OCI-LY7 (cell line): ENCODE results near the gene NKX2-1. TPM values are rescaled to one million over a fixed set of nuclear protein-coding genes. Genes with fewer than 3 reads are reported as not detected.

ENCODE experiments used
- BruUV-seq: library from RNA; stranded (reverse); fragments of 400-500 nt; replicated peaks from 2 replicates; lab custom pipeline; 2021; lab: Mats Ljungman, UMichigan
- CTCF ChIA-PET: fragments of 300-600 bp; sonication (Branson Sonifier 250); formaldehyde crosslinking; loops from one replicate; lab custom pipeline; 2022; ENCODE audit warnings: antibody characterized with exemption; ENCODE audit not compliant: unreplicated experiment; lab: Charles Lee
- POLR2A ChIA-PET: fragments of 300-600 bp; sonication (Branson Sonifier 250); formaldehyde crosslinking; loops from one replicate; lab custom pipeline; 2022; ENCODE audit warnings: antibody characterized with exemption; lab: Charles Lee
- DNase-seq: peaks from one replicate; pipeline ENCODE4 v3.0.0-alpha.2; 2015; ENCODE audit warnings: low spot score
- H2AFZ ChIP-seq: fragments of 200-600 bp; sonication (generic), shearing (Covaris generic); 2 replicates; pipeline ENCODE4 v1.6.1; 2014; ENCODE audit warnings: mild to moderate bottlenecking, antibody characterized with exemption, low read length, moderate library complexity
- H3K27ac ChIP-seq: fragments of 200-600 bp; sonication (generic); 2 replicates; pipeline ENCODE4 v1.5.1; 2014; ENCODE audit warnings: mixed run types, low read depth, mild to moderate bottlenecking, moderate library complexity, low read length, inconsistent platforms; ENCODE audit not compliant: poor library complexity, severe bottlenecking
- H3K36me3 ChIP-seq: fragments of 200-600 bp; sonication (generic); 2 replicates; pipeline ENCODE4 v1.6.1; 2014; ENCODE audit warnings: mild to moderate bottlenecking, antibody characterized with exemption, low read length, moderate library complexity, mixed read lengths; ENCODE audit not compliant: insufficient read depth
- H3K4me1 ChIP-seq: fragments of 200-600 bp; sonication (generic); 2 replicates; pipeline ENCODE4 v1.5.1; 2014; ENCODE audit warnings: mild to moderate bottlenecking, low read length; ENCODE audit not compliant: insufficient read depth, poor library complexity, severe bottlenecking
- H3K4me2 ChIP-seq: fragments of 200-600 bp; sonication (generic); 2 replicates; pipeline ENCODE4 v1.6.1; 2014; ENCODE audit warnings: mild to moderate bottlenecking, low read length
- H3K4me3 ChIP-seq: fragments of 200-600 bp; sonication (generic); 2 replicates; pipeline ENCODE4 v1.5.1; 2014; ENCODE audit warnings: mild to moderate bottlenecking, low read depth, low read length; ENCODE audit not compliant: poor library complexity, severe bottlenecking
- H3K79me2 ChIP-seq: fragments of 200-600 bp; sonication (generic); 2 replicates; pipeline ENCODE4 v1.6.1; 2016; ENCODE audit warnings: low read depth, mild to moderate bottlenecking, low read length, moderate library complexity, mixed read lengths; ENCODE audit not compliant: insufficient read depth
- H3K9me2 ChIP-seq: fragments of 200-600 bp; sonication (generic); 2 replicates; pipeline ENCODE4 v1.6.1; 2016; ENCODE audit warnings: mild to moderate bottlenecking, low read length, mixed read lengths; ENCODE audit not compliant: insufficient read depth
- H3K9me3 ChIP-seq: fragments of 200-600 bp; sonication (generic); 2 replicates; pipeline ENCODE4 v1.6.1; 2014; ENCODE audit warnings: mild to moderate bottlenecking, mixed run types, low read length, mixed read lengths
- H4K20me1 ChIP-seq: fragments of 200-600 bp; sonication (generic); 2 replicates; pipeline ENCODE4 v1.6.1; 2014; ENCODE audit warnings: mild to moderate bottlenecking, antibody characterized with exemption, low read length, moderate library complexity, mixed read lengths; ENCODE audit not compliant: insufficient read depth
- EZH2phosphoT487 ChIP-seq: fragments of 200-600 bp; sonication (generic); IDR thresholded peaks from 2 replicates; pipeline ENCODE4 v1.6.1; 2018; ENCODE audit warnings: low read depth, borderline replicate concordance, mild to moderate bottlenecking, mixed run types, antibody characterized with exemption, low read length, moderate library complexity, mixed read lengths
- intact Hi-C: fragments of 100-400 bp; cut with micrococcal nuclease; formaldehyde crosslinking; loops from one replicate; pipeline ENCODE4 v1.10.0; 2022; ENCODE audit not compliant: unreplicated experiment
- total RNA-seq, 2 experiments: library from RNA; depleted of rRNA in 1 of 2; stranded (reverse); fragments of >200 nt in 1 of 2; shearing (Covaris generic) in 1 of 2; gene quantifications; 2 replicates each; pipeline ENCODE4 v1.2.3, GENCODE V29; 2014 to 2022
- TF ChIP-seq, protein P1 (sequence below): fragments of 200-600 bp; sonication (generic); conservative IDR thresholded peaks from 2 replicates; pipeline ENCODE4 v1.5.1; 2014; ENCODE audit warnings: mild to moderate bottlenecking, antibody characterized with exemption, low read length, moderate library complexity, mixed read lengths

NKX2-1 gene
- total RNA-seq, 2 experiments from 2014 or later = not detected

DNA sequence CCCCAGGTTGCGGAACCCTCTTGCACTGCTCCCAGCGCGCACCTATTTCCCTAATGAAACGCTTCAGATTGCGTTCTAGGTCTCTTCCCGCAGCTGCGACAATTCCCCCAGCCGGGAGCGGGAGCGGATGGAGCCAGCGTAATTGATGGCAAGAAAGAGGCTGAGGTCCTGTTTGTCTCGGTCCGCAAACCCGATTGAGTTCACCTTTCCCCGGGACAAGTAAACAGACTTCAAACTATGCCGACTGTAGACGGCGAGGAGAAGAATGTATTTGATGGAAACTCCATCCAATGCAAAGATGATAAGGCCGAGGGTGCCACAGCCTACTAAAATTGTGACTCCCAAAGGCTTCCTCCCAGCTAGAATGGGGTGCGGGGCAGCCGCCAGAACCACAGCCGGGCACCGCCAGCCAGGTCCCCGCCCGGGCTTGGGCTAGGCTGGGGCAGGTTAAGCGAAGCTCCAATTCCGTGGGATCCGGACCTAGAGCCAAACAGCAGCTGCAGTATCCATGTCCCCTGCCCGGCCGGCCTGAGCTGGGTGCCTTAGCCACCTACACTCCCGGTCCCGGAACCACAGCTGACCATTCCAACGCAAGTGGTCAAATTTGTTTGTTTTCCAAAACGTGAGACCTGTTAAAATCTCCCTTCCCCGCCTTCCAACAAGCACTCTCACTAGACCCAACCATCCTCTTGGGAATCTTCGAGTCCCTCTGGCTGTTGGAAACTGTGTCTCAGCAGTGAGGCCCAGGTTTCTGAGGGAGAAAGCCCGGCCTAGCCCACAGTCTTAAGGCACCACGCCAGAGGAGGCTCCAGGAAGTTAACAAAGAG lies 5.5 kb downstream of the NKX2-1 start:
- Histone ChIP-seq H3K9me3 (no peaks in the 10 kb centered on the region), H3K27ac (no peak overlapping the region), H3K79me2 (no peaks in the 10 kb centered on the region), H3K4me1 (no peaks in the 10 kb centered on the region), H4K20me1 (no peaks in the 10 kb centered on the region), H3K36me3 (no peaks in the 10 kb centered on the region), H3K4me3 (no peak overlapping the region), H2AFZ (no peak overlapping the region), H3K4me2 (no peak overlapping the region), H3K9me2 (no peaks in the 10 kb centered on the region)
- BruUV-seq = no TSS peak
- CTCF ChIA-PET = no interaction called here
- POLR2A ChIA-PET = no interaction called here
- DNase-seq = no peak
- TF ChIP-seq, protein P1, sequence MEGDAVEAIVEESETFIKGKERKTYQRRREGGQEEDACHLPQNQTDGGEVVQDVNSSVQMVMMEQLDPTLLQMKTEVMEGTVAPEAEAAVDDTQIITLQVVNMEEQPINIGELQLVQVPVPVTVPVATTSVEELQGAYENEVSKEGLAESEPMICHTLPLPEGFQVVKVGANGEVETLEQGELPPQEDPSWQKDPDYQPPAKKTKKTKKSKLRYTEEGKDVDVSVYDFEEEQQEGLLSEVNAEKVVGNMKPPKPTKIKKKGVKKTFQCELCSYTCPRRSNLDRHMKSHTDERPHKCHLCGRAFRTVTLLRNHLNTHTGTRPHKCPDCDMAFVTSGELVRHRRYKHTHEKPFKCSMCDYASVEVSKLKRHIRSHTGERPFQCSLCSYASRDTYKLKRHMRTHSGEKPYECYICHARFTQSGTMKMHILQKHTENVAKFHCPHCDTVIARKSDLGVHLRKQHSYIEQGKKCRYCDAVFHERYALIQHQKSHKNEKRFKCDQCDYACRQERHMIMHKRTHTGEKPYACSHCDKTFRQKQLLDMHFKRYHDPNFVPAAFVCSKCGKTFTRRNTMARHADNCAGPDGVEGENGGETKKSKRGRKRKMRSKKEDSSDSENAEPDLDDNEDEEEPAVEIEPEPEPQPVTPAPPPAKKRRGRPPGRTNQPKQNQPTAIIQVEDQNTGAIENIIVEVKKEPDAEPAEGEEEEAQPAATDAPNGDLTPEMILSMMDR = no peak
- TF ChIP-seq EZH2phosphoT487 = no peak
- intact Hi-C loops = no loop called here

DNA sequence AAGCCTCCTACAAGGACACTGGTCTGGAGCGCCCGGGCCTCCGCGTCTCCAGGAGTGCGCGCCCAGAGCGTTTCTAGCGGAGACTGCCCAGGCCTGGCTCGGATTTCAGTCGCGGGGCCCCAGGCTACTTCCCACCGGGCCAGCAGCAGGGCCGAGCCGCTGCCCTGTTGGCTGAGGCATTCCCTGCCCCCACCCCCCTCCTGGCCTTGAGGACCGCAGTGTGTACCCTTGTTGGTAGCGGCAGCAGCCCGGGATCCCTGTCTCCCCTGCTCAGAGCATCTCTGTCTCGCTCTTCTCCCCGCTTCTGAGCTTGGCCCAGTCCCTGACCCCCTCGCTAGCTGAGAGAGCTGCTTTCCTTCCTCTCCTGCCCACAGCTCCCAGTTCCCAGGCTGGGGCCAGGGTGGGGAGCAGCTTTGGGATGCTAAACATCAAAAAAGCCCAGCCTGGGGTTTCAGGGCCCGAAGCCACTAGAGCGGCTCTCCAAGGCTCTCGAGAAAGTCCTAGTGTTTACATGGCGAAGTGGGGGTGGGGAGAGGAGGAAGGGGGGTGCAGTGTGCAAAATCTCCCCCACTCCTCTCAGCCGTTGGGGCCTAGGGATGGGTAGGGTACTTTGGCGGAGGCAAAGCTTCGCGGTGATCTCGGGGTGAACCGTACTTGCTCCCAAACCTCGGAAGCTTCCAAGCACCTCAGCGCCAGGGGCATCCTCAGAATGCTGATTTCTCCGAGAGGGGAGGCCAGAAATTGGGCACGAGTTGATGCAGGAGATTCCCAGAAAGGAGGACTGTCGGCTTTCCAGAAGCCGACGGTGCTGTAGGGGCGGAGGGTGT lies 6.4 kb downstream of the NKX2-1 start:
- intact Hi-C loops = no loop called here
- H2AFZ ChIP-seq = no peak overlapping the region
- no peaks in the 10 kb centered on the region for H4K20me1 ChIP-seq
- TF ChIP-seq EZH2phosphoT487 = no peak
- TF ChIP-seq, protein P1 = no peak
- no peaks in the 10 kb centered on the region for H3K79me2 ChIP-seq
- CTCF ChIA-PET = no interaction called here
- POLR2A ChIA-PET = interaction anchor here (0.6 kb wide), 1 partner anchor 145 kb away, joined by 4 read pairs; no protein-coding TSS in a partner anchor
- no peak overlapping the region for H3K27ac ChIP-seq
- H3K9me2 ChIP-seq = no peaks in the 10 kb centered on the region
- no peak for DNase-seq
- no peak overlapping the region for H3K4me2 ChIP-seq
- no peaks in the 10 kb centered on the region for H3K9me3 ChIP-seq
- no peak overlapping the region for H3K4me3 ChIP-seq
- no peaks in the 10 kb centered on the region for H3K4me1 ChIP-seq
- no peaks in the 10 kb centered on the region for H3K36me3 ChIP-seq
- no TSS peak for BruUV-seq
